Loucy (cell line): Measurements from ENCODE around the gene PASK.

ENCODE experiments used
- H2AFZ ChIP-seq: fragments of 200-600 bp; sonication (generic); 2 replicates; pipeline ENCODE4 v1.6.0; 2016; ENCODE audit warnings: antibody characterized with exemption, mild to moderate bottlenecking, low read length, moderate library complexity
- H3F3A ChIP-seq: fragments of 200-600 bp; 2 replicates; pipeline ENCODE4 v1.6.0; 2016; ENCODE audit warnings: antibody characterized with exemption, low read depth, mild to moderate bottlenecking
- H3K27me3 ChIP-seq: fragments of 200-600 bp; sonication (generic); 2 replicates; pipeline ENCODE4 v1.6.1; 2014; ENCODE audit warnings: low read length, mild to moderate bottlenecking; ENCODE audit not compliant: insufficient read depth, poor library complexity, severe bottlenecking
- H3K36me3 ChIP-seq: fragments of 200-600 bp; sonication (generic); 2 replicates; pipeline ENCODE4 v1.6.1; 2016; ENCODE audit warnings: low read length; ENCODE audit not compliant: insufficient read depth
- H3K4me1 ChIP-seq: fragments of 200-600 bp; sonication (generic); 2 replicates; pipeline ENCODE4 v1.5.1; 2014; ENCODE audit warnings: low read length, mild to moderate bottlenecking; ENCODE audit not compliant: insufficient read depth, poor library complexity, severe bottlenecking
- H3K4me2 ChIP-seq: fragments of 200-600 bp; sonication (generic); 2 replicates; pipeline ENCODE4 v1.6.0; 2014; ENCODE audit warnings: antibody characterized with exemption, low read length, low read depth, mild to moderate bottlenecking; ENCODE audit not compliant: poor library complexity, severe bottlenecking
- H3K4me3 ChIP-seq: fragments of 200-600 bp; sonication (generic); 2 replicates; pipeline ENCODE4 v1.5.1; 2014; ENCODE audit warnings: low read length, mild to moderate bottlenecking, mixed read lengths; ENCODE audit not compliant: poor library complexity, severe bottlenecking
- H3K79me2 ChIP-seq: fragments of 200-600 bp; sonication (generic); 2 replicates; pipeline ENCODE4 v1.6.1; 2014; ENCODE audit warnings: low read length; ENCODE audit not compliant: insufficient read depth
- H3K9ac ChIP-seq: fragments of 200-600 bp; sonication (generic); 2 replicates; pipeline ENCODE4 v1.6.0; 2014; ENCODE audit warnings: mild to moderate bottlenecking, low read depth, low read length, moderate library complexity; ENCODE audit not compliant: poor library complexity, severe bottlenecking
- H3K9me2 ChIP-seq: fragments of 200-600 bp; sonication (generic); replicated peaks from 2 replicates; pipeline ENCODE4 v1.6.1; 2016; ENCODE audit warnings: low read depth, low read length, mixed read lengths
- H3K9me3 ChIP-seq: fragments of 200-600 bp; sonication (generic); 2 replicates; pipeline ENCODE4 v1.6.1; 2014; ENCODE audit warnings: mild to moderate bottlenecking, antibody characterized with exemption, low read length, low read depth; ENCODE audit not compliant: insufficient read depth
- H4K20me1 ChIP-seq: fragments of 200-600 bp; sonication (generic); 2 replicates; pipeline ENCODE4 v1.6.0; 2014; ENCODE audit warnings: antibody characterized with exemption, low read length, mild to moderate bottlenecking; ENCODE audit not compliant: insufficient read depth, poor library complexity, severe bottlenecking
- EZH2phosphoT487 ChIP-seq: fragments of 200-600 bp; IDR thresholded peaks from 2 replicates; pipeline ENCODE4 v1.6.1; 2018; ENCODE audit warnings: antibody characterized with exemption, mild to moderate bottlenecking, moderate library complexity, borderline replicate concordance
- TF ChIP-seq, protein P1 (sequence below): fragments of 200-600 bp; sonication (generic); conservative IDR thresholded peaks from 2 replicates; pipeline ENCODE4 v1.5.1; 2014; ENCODE audit warnings: mild to moderate bottlenecking, antibody characterized with exemption, low read length

Gene PASK

DNA sequence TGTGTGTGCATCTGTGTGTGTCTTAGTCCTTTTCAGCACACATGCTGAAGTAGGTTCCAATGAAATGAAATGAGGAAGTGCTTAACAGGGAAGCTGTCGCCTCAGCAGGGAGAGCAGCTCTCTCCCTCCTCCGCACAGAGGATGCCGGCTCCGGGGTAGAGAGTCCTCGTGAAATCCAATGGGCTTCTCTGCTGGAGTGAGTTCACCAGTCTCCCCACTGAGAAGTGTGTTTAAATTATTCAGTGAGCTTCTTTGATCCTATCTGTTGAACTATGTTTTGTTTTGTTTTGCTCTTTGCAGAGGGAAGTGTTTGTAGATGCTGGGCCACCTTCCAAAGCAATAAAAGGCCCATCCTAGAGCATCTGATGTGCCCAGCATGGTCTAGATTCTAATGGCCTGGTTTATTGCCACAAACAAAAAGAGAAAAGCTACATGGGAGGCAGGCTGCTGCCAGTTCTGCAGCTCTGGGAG, 7.7 kb upstream of the PASK start:
- no peak for TF ChIP-seq EZH2phosphoT487
- TF ChIP-seq, protein P1, sequence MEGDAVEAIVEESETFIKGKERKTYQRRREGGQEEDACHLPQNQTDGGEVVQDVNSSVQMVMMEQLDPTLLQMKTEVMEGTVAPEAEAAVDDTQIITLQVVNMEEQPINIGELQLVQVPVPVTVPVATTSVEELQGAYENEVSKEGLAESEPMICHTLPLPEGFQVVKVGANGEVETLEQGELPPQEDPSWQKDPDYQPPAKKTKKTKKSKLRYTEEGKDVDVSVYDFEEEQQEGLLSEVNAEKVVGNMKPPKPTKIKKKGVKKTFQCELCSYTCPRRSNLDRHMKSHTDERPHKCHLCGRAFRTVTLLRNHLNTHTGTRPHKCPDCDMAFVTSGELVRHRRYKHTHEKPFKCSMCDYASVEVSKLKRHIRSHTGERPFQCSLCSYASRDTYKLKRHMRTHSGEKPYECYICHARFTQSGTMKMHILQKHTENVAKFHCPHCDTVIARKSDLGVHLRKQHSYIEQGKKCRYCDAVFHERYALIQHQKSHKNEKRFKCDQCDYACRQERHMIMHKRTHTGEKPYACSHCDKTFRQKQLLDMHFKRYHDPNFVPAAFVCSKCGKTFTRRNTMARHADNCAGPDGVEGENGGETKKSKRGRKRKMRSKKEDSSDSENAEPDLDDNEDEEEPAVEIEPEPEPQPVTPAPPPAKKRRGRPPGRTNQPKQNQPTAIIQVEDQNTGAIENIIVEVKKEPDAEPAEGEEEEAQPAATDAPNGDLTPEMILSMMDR = no peak
- Histone ChIP-seq H3K9me2 (no peaks in the 10 kb centered on the region), H3K4me3 (no peak overlapping the region), H3K9me3 (no peaks in the 10 kb centered on the region), H3K9ac (no peak overlapping the region), H4K20me1 (peaks cover 3% of the 10 kb centered on the region), H3K79me2 (peaks cover 3% of the 10 kb centered on the region; the same call in 1 of the 2 replicates), H3K27me3 (no peaks in the 10 kb centered on the region), H2AFZ (no peak overlapping the region), H3K36me3 (peaks cover 17% of the 10 kb centered on the region; the same call in 1 of the 2 replicates), H3K4me1 (peaks cover 7% of the 10 kb centered on the region), H3K4me2 (no peak overlapping the region), H3F3A (no peaks in the 10 kb centered on the region)

DNA sequence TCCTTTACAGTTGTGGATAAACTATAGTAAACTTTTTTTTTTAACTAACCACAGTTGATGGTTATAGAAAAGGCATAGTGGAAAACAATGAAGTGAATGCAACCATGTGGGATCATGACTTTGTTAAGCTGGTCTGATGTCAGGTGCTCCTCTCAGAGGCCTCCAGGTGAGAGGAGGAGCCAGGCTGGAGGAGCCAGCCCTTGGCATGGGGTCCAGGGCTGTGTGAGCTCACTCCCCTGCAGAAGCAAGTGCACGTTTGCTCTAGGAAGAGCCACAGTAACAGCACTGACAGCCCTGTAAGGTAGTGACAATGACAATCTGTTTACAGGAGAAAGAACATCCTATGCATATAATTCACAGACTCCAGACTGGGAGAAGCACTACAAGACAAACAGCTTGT, 6.7 kb upstream of the PASK start:
- H3K4me1 ChIP-seq = peaks cover 18% of the 10 kb centered on the region
- peaks cover 17% of the 10 kb centered on the region; the same call in 1 of the 2 replicates for H3K36me3 ChIP-seq
- H3K4me2 ChIP-seq = no peak overlapping the region
- no peak overlapping the region for H2AFZ ChIP-seq
- TF ChIP-seq, protein P1 = no peak
- no peak for TF ChIP-seq EZH2phosphoT487
- no peaks in the 10 kb centered on the region for H3K27me3 ChIP-seq
- no peaks in the 10 kb centered on the region for H3K9me2 ChIP-seq
- no peaks in the 10 kb centered on the region for H3F3A ChIP-seq
- H3K79me2 ChIP-seq = peaks cover 14% of the 10 kb centered on the region
- peaks cover 10% of the 10 kb centered on the region for H4K20me1 ChIP-seq
- H3K9ac ChIP-seq = no peak overlapping the region
- no peak overlapping the region for H3K4me3 ChIP-seq
- H3K9me3 ChIP-seq = no peaks in the 10 kb centered on the region

DNA sequence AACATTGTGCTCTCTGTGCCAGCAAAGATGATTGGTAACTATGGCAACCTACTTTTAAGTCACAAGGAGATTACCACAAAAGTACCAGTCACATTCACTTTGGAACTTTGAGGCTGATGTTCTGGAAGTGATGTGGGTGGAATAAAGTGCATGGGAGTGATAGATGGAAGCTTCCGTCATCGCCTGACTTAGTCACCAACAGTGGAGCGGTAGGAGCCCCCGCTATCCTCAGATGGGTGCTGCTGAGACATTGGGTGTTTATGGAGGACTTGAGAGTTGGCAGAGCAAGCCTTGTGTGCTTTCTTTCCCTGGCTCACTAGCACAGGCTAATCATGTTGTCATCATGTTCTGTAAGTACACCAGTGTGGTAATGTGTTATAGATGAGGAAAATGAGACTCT, 5.6 kb upstream of the PASK start:
- H3K4me1 ChIP-seq = peaks cover 19% of the 10 kb centered on the region
- no peak overlapping the region for H3K4me3 ChIP-seq
- peaks cover 11% of the 10 kb centered on the region; the same call in 1 of the 2 replicates for H3K36me3 ChIP-seq
- H2AFZ ChIP-seq = no peak overlapping the region
- no peaks in the 10 kb centered on the region for H3K9me2 ChIP-seq
- H3K27me3 ChIP-seq = no peaks in the 10 kb centered on the region
- H3F3A ChIP-seq = no peaks in the 10 kb centered on the region
- H4K20me1 ChIP-seq = peaks cover 12% of the 10 kb centered on the region
- TF ChIP-seq EZH2phosphoT487 = no peak
- TF ChIP-seq, protein P1 = no peak
- peaks cover 19% of the 10 kb centered on the region for H3K79me2 ChIP-seq
- no peak overlapping the region for H3K9ac ChIP-seq
- no peak overlapping the region for H3K4me2 ChIP-seq
- no peaks in the 10 kb centered on the region for H3K9me3 ChIP-seq
